Measurements from ENCODE around the gene RPL22L1.

RPL22L1 gene

GRCh38 chr3:170865209-170866094, 4.5 kb downstream of the RPL22L1 start:
- H3K9me3 Mint-ChIP-seq = no peaks in the 10 kb centered on the region
- H3K36me3 Mint-ChIP-seq (ENCODE audit: low read depth) = peaks cover 49% of the 10 kb centered on the region
- DNase-seq = no peak
- H3K4me3 Mint-ChIP-seq = peak overlapping the region; percentile 37
- H3K27me3 Mint-ChIP-seq = no peaks in the 10 kb centered on the region
- H3K27ac Mint-ChIP-seq = peak overlapping the region; percentile 44
- H3K4me1 Mint-ChIP-seq = peaks cover 21% of the 10 kb centered on the region
- ATAC-seq = no peak

GRCh38 chr3:170864525-170865208, 5.3 kb downstream of the RPL22L1 start:
- no peaks in the 10 kb centered on the region for H3K27me3 Mint-ChIP-seq
- ATAC-seq (peak; percentile 30), DNase-seq (no peak)
- H3K4me1 Mint-ChIP-seq = peaks cover 15% of the 10 kb centered on the region
- H3K9me3 Mint-ChIP-seq = no peaks in the 10 kb centered on the region
- no peak overlapping the region for H3K4me3 Mint-ChIP-seq
- H3K27ac Mint-ChIP-seq = peak overlapping the region; percentile 34
- peaks cover 45% of the 10 kb centered on the region for H3K36me3 Mint-ChIP-seq (ENCODE audit: low read depth)

GRCh38 chr3:170863816-170864215, 6.2 kb downstream of the RPL22L1 start:
- H3K4me3 Mint-ChIP-seq = no peak overlapping the region
- no peak for DNase-seq
- H3K36me3 Mint-ChIP-seq (ENCODE audit: low read depth) = peaks cover 36% of the 10 kb centered on the region
- H3K27ac Mint-ChIP-seq = no peak overlapping the region
- H3K9me3 Mint-ChIP-seq = no peaks in the 10 kb centered on the region
- no peaks in the 10 kb centered on the region for H3K27me3 Mint-ChIP-seq
- peaks cover 15% of the 10 kb centered on the region for H3K4me1 Mint-ChIP-seq
- ATAC-seq = no peak

GRCh38 chr3:170862618-170863374, 7.2 kb downstream of the RPL22L1 start:
- peaks cover 27% of the 10 kb centered on the region for H3K36me3 Mint-ChIP-seq (ENCODE audit: low read depth)
- no peaks in the 10 kb centered on the region for H3K27me3 Mint-ChIP-seq
- H3K9me3 Mint-ChIP-seq = no peaks in the 10 kb centered on the region
- DNase-seq (no peak), ATAC-seq (peak; percentile 15)
- no peak overlapping the region for H3K4me3 Mint-ChIP-seq
- H3K4me1 Mint-ChIP-seq = peaks cover 18% of the 10 kb centered on the region
- H3K27ac Mint-ChIP-seq = no peak overlapping the region

GRCh38 chr3:170858599-170858998, 11.4 kb downstream of the RPL22L1 start:
- no peak for DNase-seq
- Mint-ChIP-seq H3K36me3 (ENCODE audit: low read depth) (no peaks in the 10 kb centered on the region), H3K4me3 (no peak overlapping the region), H3K9me3 (no peaks in the 10 kb centered on the region), H3K27me3 (peaks cover 5% of the 10 kb centered on the region), H3K27ac (no peak overlapping the region), H3K4me1 (peaks cover 16% of the 10 kb centered on the region)
- no peak for ATAC-seq

GRCh38 chr3:170852324-170852723, 17.7 kb downstream of the RPL22L1 start:
- H3K4me3 Mint-ChIP-seq = no peak overlapping the region
- H3K27ac Mint-ChIP-seq = no peak overlapping the region
- H3K9me3 Mint-ChIP-seq = no peaks in the 10 kb centered on the region
- no peak for ATAC-seq
- DNase-seq = no peak
- H3K4me1 Mint-ChIP-seq = peaks cover 8% of the 10 kb centered on the region
- H3K36me3 Mint-ChIP-seq (ENCODE audit: low read depth) = no peaks in the 10 kb centered on the region
- H3K27me3 Mint-ChIP-seq = peaks cover 5% of the 10 kb centered on the region

- Mint-ChIP-seq H3K27ac (no peak overlapping the region), H3K4me3 (no peak overlapping the region), H3K9me3 (no peaks in the 10 kb centered on the region), H3K36me3 (ENCODE audit: low read depth) (no peaks in the 10 kb centered on the region), H3K4me1 (no peaks in the 10 kb centered on the region), H3K27me3 (peaks cover 4% of the 10 kb centered on the region)
- ATAC-seq (no peak), DNase-seq (no peak)
These were observed 21.6 kb downstream of the RPL22L1 start for GRCh38 chr3:170848292-170848917.

- no peaks in the 10 kb centered on the region for H3K4me1 Mint-ChIP-seq
- no peak overlapping the region for H3K4me3 Mint-ChIP-seq
- DNase-seq = no peak
- no peak for ATAC-seq
- no peak overlapping the region for H3K27ac Mint-ChIP-seq
- no peaks in the 10 kb centered on the region for H3K36me3 Mint-ChIP-seq (ENCODE audit: low read depth)
- no peaks in the 10 kb centered on the region for H3K9me3 Mint-ChIP-seq
- peaks cover 9% of the 10 kb centered on the region for H3K27me3 Mint-ChIP-seq
These were observed 25.6 kb downstream of the RPL22L1 start for GRCh38 chr3:170844377-170844776.

- DNase-seq (no peak), ATAC-seq (no peak)
- Mint-ChIP-seq H3K27me3 (peaks cover 31% of the 10 kb centered on the region), H3K4me3 (no peak overlapping the region), H3K9me3 (no peaks in the 10 kb centered on the region), H3K4me1 (no peaks in the 10 kb centered on the region), H3K36me3 (ENCODE audit: low read depth) (no peaks in the 10 kb centered on the region), H3K27ac (no peak overlapping the region)
These were observed 29.6 kb downstream of the RPL22L1 start for GRCh38 chr3:170840291-170840859.

GRCh38 chr3:170839518-170840100, 30.4 kb downstream of the RPL22L1 start:
- ATAC-seq (no peak), DNase-seq (no peak)
- H3K27me3 Mint-ChIP-seq = peaks cover 33% of the 10 kb centered on the region
- H3K36me3 Mint-ChIP-seq (ENCODE audit: low read depth) = no peaks in the 10 kb centered on the region
- no peaks in the 10 kb centered on the region for H3K4me1 Mint-ChIP-seq
- no peaks in the 10 kb centered on the region for H3K9me3 Mint-ChIP-seq
- no peak overlapping the region for H3K27ac Mint-ChIP-seq
- no peak overlapping the region for H3K4me3 Mint-ChIP-seq

GRCh38 chr3:170836491-170836890, 33.5 kb downstream of the RPL22L1 start:
- Mint-ChIP-seq H3K9me3 (no peaks in the 10 kb centered on the region), H3K36me3 (ENCODE audit: low read depth) (no peaks in the 10 kb centered on the region), H3K27ac (no peak overlapping the region), H3K4me3 (no peak overlapping the region), H3K4me1 (no peaks in the 10 kb centered on the region), H3K27me3 (peaks cover 50% of the 10 kb centered on the region)
- ATAC-seq (no peak), DNase-seq (no peak)

- H3K9me3 Mint-ChIP-seq = no peaks in the 10 kb centered on the region
- no peak for DNase-seq
- no peak overlapping the region for H3K27ac Mint-ChIP-seq
- no peaks in the 10 kb centered on the region for H3K4me1 Mint-ChIP-seq
- H3K36me3 Mint-ChIP-seq (ENCODE audit: low read depth) = no peaks in the 10 kb centered on the region
- no peak for ATAC-seq
- peaks cover 49% of the 10 kb centered on the region for H3K27me3 Mint-ChIP-seq
- no peak overlapping the region for H3K4me3 Mint-ChIP-seq
These were observed 34.7 kb downstream of the RPL22L1 start for GRCh38 chr3:170835336-170835735.

- H3K27ac Mint-ChIP-seq = no peak overlapping the region
- no peak for DNase-seq
- H3K4me3 Mint-ChIP-seq = no peak overlapping the region
- H3K9me3 Mint-ChIP-seq = no peaks in the 10 kb centered on the region
- ATAC-seq = no peak
- H3K27me3 Mint-ChIP-seq = peaks cover 38% of the 10 kb centered on the region
- H3K4me1 Mint-ChIP-seq = peaks cover 8% of the 10 kb centered on the region
- H3K36me3 Mint-ChIP-seq (ENCODE audit: low read depth) = no peaks in the 10 kb centered on the region
These were observed 39.4 kb downstream of the RPL22L1 start for GRCh38 chr3:170830580-170830979.
